HFF-Myc (cell line): ENCODE data around the gene FARP1.

Source experiments
- DNase-seq: peaks from one replicate; pipeline ENCODE4 v3.0.0-alpha.2; 2011; ENCODE audit warnings: low read depth; ENCODE audit errors: extremely low read depth
- H3K4me3 ChIP-seq: replicated peaks from 2 replicates; pipeline ENCODE4 v1.5.1; 2011; ENCODE audit warnings: low read depth, mild to moderate bottlenecking, control low read depth, low read length
- TF ChIP-seq, protein P1 (sequence below): IDR thresholded peaks from 2 replicates; pipeline ENCODE4 v1.5.1; 2012; ENCODE audit warnings: mild to moderate bottlenecking, low read depth, low read length, control low read depth; ENCODE audit errors: missing control alignments

FARP1 gene

DNA sequence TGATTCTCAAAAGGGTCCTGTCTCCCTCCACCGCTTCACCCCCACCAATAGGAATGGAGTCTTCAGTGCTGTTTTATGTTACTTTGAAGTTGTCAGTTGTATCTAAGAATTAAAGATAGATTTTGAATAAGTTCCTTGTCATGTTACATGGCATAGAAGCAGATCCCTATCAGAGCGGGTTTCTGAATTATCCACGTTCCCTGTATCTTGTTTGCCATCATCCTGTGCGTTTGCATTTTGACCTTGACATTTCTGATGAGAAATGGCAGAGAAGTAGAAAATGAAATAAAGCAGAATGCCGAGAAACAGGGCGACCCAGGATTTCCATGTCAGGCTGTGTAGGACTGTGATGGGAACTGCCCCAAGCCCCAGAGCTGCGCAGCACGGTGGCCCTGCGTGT, 154.9 kb downstream of the FARP1 start:
- TF ChIP-seq, protein P1, sequence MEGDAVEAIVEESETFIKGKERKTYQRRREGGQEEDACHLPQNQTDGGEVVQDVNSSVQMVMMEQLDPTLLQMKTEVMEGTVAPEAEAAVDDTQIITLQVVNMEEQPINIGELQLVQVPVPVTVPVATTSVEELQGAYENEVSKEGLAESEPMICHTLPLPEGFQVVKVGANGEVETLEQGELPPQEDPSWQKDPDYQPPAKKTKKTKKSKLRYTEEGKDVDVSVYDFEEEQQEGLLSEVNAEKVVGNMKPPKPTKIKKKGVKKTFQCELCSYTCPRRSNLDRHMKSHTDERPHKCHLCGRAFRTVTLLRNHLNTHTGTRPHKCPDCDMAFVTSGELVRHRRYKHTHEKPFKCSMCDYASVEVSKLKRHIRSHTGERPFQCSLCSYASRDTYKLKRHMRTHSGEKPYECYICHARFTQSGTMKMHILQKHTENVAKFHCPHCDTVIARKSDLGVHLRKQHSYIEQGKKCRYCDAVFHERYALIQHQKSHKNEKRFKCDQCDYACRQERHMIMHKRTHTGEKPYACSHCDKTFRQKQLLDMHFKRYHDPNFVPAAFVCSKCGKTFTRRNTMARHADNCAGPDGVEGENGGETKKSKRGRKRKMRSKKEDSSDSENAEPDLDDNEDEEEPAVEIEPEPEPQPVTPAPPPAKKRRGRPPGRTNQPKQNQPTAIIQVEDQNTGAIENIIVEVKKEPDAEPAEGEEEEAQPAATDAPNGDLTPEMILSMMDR, result no peak
- no peak for DNase-seq
- no peak overlapping the region for H3K4me3 ChIP-seq

DNA sequence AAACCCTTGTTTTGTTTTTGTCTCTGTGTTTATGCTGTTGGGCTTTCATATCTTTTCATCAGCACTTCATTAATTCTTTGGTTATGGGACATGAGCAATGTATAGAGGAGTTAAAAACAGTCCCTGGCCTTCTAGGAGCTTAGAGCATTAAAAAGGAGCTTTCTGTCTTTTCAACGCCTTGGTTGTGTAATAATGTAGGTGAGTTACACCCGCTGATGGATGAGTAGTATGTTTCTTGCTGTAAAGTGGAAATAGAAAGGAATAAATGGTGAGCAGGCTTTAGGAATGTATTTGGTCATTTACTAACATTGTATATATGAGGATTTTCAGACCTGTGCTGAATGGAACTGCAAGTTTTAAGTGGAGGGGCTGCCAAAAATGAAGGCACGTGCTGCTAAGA, 155.7 kb downstream of the FARP1 start:
- no peak for DNase-seq
- no peak overlapping the region for H3K4me3 ChIP-seq
- TF ChIP-seq, protein P1, result no peak

- TF ChIP-seq, protein P1, result no peak
- no peak for DNase-seq
Observed at GRCh38 chr13:98299235-98299965, 156.5 kb downstream of the FARP1 start.

DNA sequence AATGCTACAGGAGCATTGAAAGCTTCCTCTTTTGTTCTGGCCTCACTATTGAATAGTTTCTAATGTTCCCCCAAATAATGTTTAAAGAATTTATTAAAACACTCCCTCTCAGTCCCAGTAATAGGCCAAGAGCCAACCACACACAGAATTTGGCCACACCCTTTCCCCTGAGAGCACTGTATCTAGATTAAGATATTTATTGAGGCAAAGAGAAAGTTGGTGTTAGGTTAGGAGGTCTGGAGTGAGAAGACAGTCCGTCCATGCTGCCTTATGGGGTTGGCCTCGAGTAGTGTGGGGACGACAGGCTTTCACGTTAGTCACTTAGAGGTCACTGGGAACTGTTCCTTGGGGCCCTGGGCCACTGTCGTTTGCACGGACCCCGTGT, 157.1 kb downstream of the FARP1 start:
- TF ChIP-seq, protein P1, result no peak
- H3K4me3 ChIP-seq, result no peak overlapping the region
- DNase-seq, result no peak

More at GRCh38 chr13:98299235-98299965, 156.5 kb downstream of the FARP1 start:
- no peak overlapping the region for H3K4me3 ChIP-seq

- DNase-seq, result no peak
- H3K4me3 ChIP-seq, result no peak overlapping the region
- TF ChIP-seq, protein P1, result no peak
Observed at GRCh38 chr13:98300956-98301641, 158.2 kb downstream of the FARP1 start.

DNA sequence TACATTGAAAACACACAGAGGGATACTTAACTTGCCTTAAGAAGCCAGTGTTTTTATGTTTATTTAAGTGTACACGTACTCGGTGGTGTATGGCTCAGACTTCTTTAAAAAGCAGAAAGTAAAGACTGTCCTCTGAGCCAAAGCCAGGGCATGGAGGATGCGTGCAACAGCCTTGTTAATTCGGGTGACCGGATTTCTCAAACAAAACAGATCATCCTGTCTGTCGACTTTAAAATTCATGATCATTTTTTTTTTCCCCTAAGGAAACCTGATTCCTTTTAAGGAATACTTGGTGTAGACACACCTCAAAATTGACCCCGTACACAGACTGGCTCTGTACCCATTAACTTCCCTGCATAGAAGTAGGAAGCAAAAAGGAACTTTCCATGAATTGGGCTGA, 158.8 kb downstream of the FARP1 start:
- no peak for DNase-seq
- H3K4me3 ChIP-seq, result no peak overlapping the region
- TF ChIP-seq, protein P1, result no peak

GRCh38 chr13:98303858-98304257, 161.0 kb downstream of the FARP1 start:
- no peak for DNase-seq
- no peak overlapping the region for H3K4me3 ChIP-seq
- TF ChIP-seq, protein P1, result no peak
